HG02678 (cell line): Measurements from ENCODE around the gene CFAP251.

Experiments
- ATAC-seq: cut with Tn5 transposase; IDR thresholded peaks from one replicate; pipeline ENCODE4 v1.9.1; 2021; ENCODE audit warnings: mild to moderate bottlenecking, moderate library complexity; ENCODE audit not compliant: unreplicated experiment

The CFAP251 gene

GRCh38 chr12:121942145-121942718 lies 23.8 kb downstream of the CFAP251 start:
- no peak for ATAC-seq

- no peak for ATAC-seq
Observed at GRCh38 chr12:121943926-121944325, 25.5 kb downstream of the CFAP251 start.

DNA sequence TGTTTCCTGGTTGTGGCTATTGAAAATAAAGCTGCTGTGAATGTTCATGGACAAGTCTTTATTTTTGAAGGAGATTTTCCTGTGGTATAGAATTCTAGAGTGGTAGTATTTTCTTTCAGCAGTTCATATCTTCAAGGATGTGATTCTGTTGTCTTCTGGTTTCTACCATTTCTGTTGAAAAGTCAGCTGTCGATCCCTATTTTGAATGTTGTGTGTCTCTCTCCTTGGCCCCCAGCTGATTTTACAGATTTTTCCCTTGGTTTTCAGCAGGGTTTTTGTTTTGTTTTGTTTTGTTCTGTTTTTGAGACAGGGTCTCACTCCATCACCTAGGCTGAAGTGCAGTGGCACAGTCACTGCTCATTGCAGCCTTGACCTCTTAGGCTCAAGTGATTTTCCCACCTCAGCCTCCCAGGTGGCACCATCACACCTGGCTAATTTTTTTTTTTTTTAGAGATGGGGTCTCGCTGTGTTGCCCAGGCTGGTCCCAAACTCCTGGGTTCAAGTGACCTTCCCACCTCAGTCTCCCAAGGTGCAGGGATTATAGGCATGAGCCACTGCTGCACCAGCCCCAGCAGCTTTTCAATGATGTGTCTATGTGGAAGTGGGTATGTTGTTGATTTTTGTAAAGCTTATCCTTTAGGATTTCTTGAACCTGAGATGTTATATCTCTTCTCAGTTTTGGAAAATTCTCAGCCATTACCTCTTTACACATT lies 28.1 kb downstream of the CFAP251 start:
- ATAC-seq = no peak

- no peak for ATAC-seq
Observed at GRCh38 chr12:121947981-121948380, 29.6 kb downstream of the CFAP251 start.

- no peak for ATAC-seq
Observed at GRCh38 chr12:121949648-121950397, 31.4 kb downstream of the CFAP251 start.

- no peak for ATAC-seq
Observed at GRCh38 chr12:121953117-121953692, 34.8 kb downstream of the CFAP251 start.

- no peak for ATAC-seq
Observed at GRCh38 chr12:121953695-121954094, 35.3 kb downstream of the CFAP251 start.

GRCh38 chr12:121955258-121956237 lies 37.2 kb downstream of the CFAP251 start:
- no peak for ATAC-seq

DNA sequence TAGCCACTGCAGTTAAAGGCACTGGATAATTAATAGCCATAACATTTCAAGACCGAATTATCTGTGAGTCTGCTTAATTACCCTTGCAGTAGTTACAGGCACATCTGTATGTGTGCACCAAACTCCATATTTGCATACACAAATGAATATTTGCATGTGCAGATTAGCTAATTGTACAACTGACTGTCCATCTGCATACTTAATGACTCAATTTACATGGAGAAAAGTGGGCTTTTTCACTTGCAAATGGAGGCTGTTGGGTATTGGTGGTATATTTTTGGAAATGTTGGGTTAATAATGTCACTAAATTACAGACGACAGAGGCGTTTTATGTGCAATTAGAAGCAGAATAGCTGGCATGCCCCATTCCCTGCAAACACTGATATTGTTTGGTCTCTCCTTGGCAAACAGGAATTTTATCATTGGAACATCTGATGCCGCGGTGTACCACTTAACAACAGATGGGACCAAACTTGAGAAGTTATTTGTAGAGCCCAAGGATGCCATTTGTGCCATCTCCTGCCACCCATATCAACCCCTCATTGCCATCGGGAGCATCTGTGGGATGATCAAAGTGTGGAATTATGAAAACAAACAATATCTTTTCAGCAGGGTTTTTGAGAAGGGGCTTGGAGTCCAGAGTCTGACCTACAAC lies 39.6 kb downstream of the CFAP251 start:
- no peak for ATAC-seq

DNA sequence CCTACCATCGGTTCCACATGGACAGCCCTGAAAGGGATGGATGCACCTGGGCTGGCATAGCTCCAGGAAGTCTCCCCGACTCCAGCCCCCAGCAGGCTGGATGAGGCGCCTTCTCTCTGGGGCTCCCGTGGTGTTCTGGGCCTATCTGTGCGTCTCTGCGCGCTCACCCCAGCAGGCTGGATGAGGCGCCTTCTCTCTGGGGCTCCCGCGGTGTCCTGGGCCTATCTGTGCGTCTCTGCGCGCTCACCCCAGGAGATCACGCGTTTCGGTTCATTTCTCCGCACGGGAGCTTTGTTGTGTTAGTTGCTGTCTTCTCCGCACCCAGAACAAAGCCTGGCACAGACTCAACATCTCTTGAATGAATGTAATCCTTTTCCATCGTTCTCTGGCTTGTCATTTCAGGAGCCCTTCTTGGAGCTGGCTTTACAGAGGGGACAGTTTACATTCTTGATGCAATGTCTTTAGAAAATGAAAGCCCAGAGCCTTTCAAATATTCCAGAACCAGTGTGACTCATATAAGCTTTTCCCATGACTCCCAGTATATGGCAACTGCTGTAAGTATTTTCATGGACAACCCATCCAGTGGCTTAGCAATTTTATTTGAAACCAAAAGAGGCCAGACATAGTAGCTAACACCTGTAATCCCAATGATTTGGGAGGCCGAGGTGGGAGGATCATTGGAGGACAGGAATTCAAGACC lies 40.3 kb downstream of the CFAP251 start:
- no peak for ATAC-seq

- ATAC-seq = no peak
Observed at GRCh38 chr12:121960541-121960940, 42.1 kb downstream of the CFAP251 start.

DNA sequence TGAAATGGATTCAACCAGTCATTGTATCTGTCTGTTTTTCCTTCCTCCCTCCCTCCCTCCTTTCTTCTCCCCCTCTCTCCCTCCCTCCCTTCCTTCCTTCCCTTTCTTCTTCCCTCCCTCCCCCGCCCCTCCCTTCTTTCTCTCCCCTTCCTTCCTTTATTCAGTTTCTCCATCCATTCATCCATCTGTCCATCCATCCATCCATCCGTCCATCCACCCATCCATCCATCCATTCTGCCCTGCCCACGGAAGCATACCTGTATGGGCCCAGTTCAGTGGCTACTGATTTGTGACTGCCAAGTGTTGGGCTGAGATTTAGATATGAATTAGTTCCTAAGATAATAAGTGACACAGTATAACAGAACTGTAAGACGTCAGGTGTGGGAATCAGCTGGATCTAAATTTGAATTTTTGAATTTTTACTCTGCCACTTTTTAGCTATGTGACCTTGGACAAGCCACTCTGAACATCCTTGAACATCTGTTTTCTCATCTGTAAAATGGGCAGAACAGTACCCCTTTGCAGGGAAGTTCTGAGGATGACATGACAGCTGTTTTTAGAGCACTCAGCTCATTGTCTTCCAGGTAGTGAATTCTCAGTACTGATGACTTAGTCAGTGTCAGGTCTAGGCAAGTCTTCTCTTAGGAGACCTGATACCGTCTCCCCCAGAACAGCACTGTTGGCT lies 42.9 kb downstream of the CFAP251 start:
- ATAC-seq = no peak

- ATAC-seq = no peak
Observed at GRCh38 chr12:121963341-121964018, 45.1 kb downstream of the CFAP251 start.

GRCh38 chr12:121964813-121965643 lies 46.6 kb downstream of the CFAP251 start:
- ATAC-seq = no peak

DNA sequence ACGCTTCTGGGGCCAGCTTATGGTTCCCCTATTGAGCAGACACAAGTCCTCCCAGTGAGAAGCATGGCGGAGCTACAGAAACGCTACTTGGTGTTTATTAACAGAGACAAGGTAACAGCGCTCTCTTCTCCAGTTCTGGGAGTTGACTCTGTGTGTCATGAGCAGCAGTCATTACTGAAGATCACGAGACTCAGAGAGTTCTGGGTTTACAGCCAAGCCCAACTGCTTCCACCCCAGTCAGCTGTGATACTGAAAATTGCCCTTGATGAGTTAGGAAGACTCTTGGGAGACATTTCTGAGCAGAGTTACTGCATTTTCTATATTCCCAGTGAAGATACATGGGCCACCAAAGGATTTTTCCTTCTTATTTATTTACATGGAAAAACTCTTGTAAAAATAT lies 48.6 kb downstream of the CFAP251 start:
- ATAC-seq = no peak

- ATAC-seq = no peak
Observed at GRCh38 chr12:121968876-121969275, 50.5 kb downstream of the CFAP251 start.

- no peak for ATAC-seq
Observed at GRCh38 chr12:121969726-121970125, 51.3 kb downstream of the CFAP251 start.
